Gastrocnemius medialis (tissue), 4 donors: ENCODE data around the gene HIVEP3.

ENCODE experiments used
- POLR2A ChIP-seq, 2 donors: fragments of 450-650 bp; IDR thresholded peaks; one replicate each; pipeline ENCODE4 v1.6.1; 2017; ENCODE audit warnings: antibody characterized with exemption in 2 of 2, mild to moderate bottlenecking in 2 of 2, moderate library complexity in 2 of 2
- TF ChIP-seq, protein P1 (sequence below), 5 experiments: fragments of 450-650 bp in 3 of 5; fragments of 200-600 bp in 2 of 5; sonication (generic) in 2 of 5; IDR thresholded peaks in 4 of 5; conservative IDR thresholded peaks in 1 of 5; 1 replicate in 4 of 5; 2 replicates in 1 of 5; pipeline ENCODE4 v1.5.1; 2016 to 2019; ENCODE audit warnings: antibody characterized with exemption in 5 of 5, mild to moderate bottlenecking in 3 of 5, moderate library complexity in 3 of 5

DNA sequence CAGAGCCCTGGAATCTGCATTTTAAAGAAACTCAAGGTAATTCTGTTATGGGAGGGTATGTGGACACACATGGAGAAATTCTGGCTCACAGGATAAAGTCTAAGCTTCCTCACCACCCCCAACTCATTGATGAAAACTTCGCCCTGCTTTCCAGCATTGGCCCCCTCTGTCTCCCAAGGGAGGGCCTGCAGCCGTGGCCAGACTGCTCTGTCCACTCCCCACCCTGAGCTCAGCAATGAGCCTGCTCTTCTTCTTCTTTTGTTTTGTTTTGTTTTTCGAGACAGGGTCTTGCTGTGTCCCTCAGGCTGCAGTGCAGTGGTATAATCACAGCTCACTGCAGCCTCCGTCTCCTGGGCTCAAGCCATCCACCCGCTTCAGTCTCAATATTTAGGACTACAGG, 297.5 kb downstream of the HIVEP3 start:
- TF ChIP-seq, protein P1, sequence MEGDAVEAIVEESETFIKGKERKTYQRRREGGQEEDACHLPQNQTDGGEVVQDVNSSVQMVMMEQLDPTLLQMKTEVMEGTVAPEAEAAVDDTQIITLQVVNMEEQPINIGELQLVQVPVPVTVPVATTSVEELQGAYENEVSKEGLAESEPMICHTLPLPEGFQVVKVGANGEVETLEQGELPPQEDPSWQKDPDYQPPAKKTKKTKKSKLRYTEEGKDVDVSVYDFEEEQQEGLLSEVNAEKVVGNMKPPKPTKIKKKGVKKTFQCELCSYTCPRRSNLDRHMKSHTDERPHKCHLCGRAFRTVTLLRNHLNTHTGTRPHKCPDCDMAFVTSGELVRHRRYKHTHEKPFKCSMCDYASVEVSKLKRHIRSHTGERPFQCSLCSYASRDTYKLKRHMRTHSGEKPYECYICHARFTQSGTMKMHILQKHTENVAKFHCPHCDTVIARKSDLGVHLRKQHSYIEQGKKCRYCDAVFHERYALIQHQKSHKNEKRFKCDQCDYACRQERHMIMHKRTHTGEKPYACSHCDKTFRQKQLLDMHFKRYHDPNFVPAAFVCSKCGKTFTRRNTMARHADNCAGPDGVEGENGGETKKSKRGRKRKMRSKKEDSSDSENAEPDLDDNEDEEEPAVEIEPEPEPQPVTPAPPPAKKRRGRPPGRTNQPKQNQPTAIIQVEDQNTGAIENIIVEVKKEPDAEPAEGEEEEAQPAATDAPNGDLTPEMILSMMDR (IDR thresholded peaks at IDR 0.05 in 4 of 5, conservative IDR thresholded peaks at IDR 0.05 in 1 of 5): no peak
- no peak for TF ChIP-seq POLR2A (IDR thresholded peaks at IDR 0.05)
